Renal cortex interstitium (tissue), 11 donors: ENCODE data around the gene ZFYVE28. TPM values are rescaled to one million over a fixed set of nuclear protein-coding genes. Genes with fewer than 3 reads are reported as not detected.

Source experiments
- DNase-seq, 11 donors: peaks; one replicate each; pipeline ENCODE4 v3.0.0-alpha.2; 2013; ENCODE audit warnings: low read depth in 9 of 11, low spot score in 4 of 11; ENCODE audit errors: extremely low read depth in 1 of 11
- polyA plus RNA-seq, 3 donors: library from polyadenylated mRNA; unstranded; fragments of 120-200 nt; gene quantifications; one replicate each; pipeline ENCODE4 v1.2.1, GENCODE V29; 2013; ENCODE audit not compliant: insufficient read length in 3 of 3

Gene ZFYVE28
- polyA plus RNA-seq, 3 donors = 1.7 to 3.7 (median 1.8) TPM

GRCh38 chr4:2273221-2273620 lies 145.2 kb downstream of the ZFYVE28 start:
- no peak for DNase-seq

GRCh38 chr4:2272828-2273120 lies 145.7 kb downstream of the ZFYVE28 start:
- no peak for DNase-seq

GRCh38 chr4:2272026-2272827 lies 146.2 kb downstream of the ZFYVE28 start:
- no peak for DNase-seq

GRCh38 chr4:2271279-2272025 lies 147.0 kb downstream of the ZFYVE28 start:
- DNase-seq = no peak

GRCh38 chr4:2270341-2271165 lies 147.9 kb downstream of the ZFYVE28 start:
- DNase-seq = no peak

GRCh38 chr4:2269618-2270163 lies 148.8 kb downstream of the ZFYVE28 start:
- DNase-seq = no peak

- no peak for DNase-seq
Observed at GRCh38 chr4:2269206-2269531, 149.3 kb downstream of the ZFYVE28 start.

GRCh38 chr4:2268357-2269205 lies 149.9 kb downstream of the ZFYVE28 start:
- no peak for DNase-seq

GRCh38 chr4:2267841-2268240 lies 150.6 kb downstream of the ZFYVE28 start:
- no peak for DNase-seq

- DNase-seq = no peak
Observed at GRCh38 chr4:2267320-2267811, 151.1 kb downstream of the ZFYVE28 start.

GRCh38 chr4:2266821-2267220 lies 151.6 kb downstream of the ZFYVE28 start:
- DNase-seq = no peak

GRCh38 chr4:2266181-2266580 lies 152.3 kb downstream of the ZFYVE28 start:
- DNase-seq = no peak

GRCh38 chr4:2265113-2266110 lies 153.0 kb downstream of the ZFYVE28 start:
- DNase-seq = no peak

- no peak for DNase-seq
Observed at GRCh38 chr4:2264481-2265041, 153.9 kb downstream of the ZFYVE28 start.

GRCh38 chr4:2263926-2264321 lies 154.5 kb downstream of the ZFYVE28 start:
- DNase-seq = no peak

- no peak for DNase-seq
Observed at GRCh38 chr4:2262944-2263250, 155.5 kb downstream of the ZFYVE28 start.
